IMR-90 (cell line): ENCODE results near the gene RRAGD. TPM values are rescaled to one million over a fixed set of nuclear protein-coding genes. Genes with fewer than 3 reads are reported as not detected.

Source experiments
- ATAC-seq: fragments of 200-7000 bp; cut with Tn5 transposase; 2 replicates; pipeline ENCODE4 v1.9.1; 2020; ENCODE audit warnings: low read depth, mild to moderate bottlenecking, moderate library complexity
- BruUV-seq: library from RNA; stranded (reverse); fragments of 400-500 nt; replicated peaks from 2 replicates; lab custom pipeline; 2021; lab: Mats Ljungman, UMichigan
- CTCF ChIA-PET: fragments of 300-600 bp; formaldehyde crosslinking; extraction: SDS; loops from one replicate; lab custom pipeline; 2021; ENCODE audit warnings: antibody characterized with exemption; lab: Yijun Ruan, JAX
- POLR2A ChIA-PET: fragments of 300-600 bp; sonication (Branson Sonifier 250); formaldehyde crosslinking; loops from one replicate; lab custom pipeline; 2022; ENCODE audit warnings: antibody characterized with exemption; ENCODE audit not compliant: unreplicated experiment; lab: Charles Lee
- DNase-seq: peaks from one replicate; pipeline ENCODE4 v3.0.0; 2013
- H2AFZ ChIP-seq: replicated peaks from 2 replicates; pipeline ENCODE3; 2013; ENCODE audit warnings: low read length, mild to moderate bottlenecking; ENCODE audit not compliant: poor library complexity
- H2AK5ac ChIP-seq: 2 replicates; pipeline ENCODE4 v1.6.1; 2013; ENCODE audit warnings: low read depth, low read length, inconsistent platforms
- H2AK9ac ChIP-seq: replicated peaks from 2 replicates; pipeline ENCODE3; 2013; ENCODE audit warnings: mild to moderate bottlenecking, low read depth, low read length, moderate library complexity; ENCODE audit not compliant: poor library complexity
- H2BK120ac ChIP-seq: 2 replicates; pipeline ENCODE4 v1.6.1; 2013; ENCODE audit warnings: low read depth, low read length, inconsistent platforms
- H2BK15ac ChIP-seq: 3 replicates; pipeline ENCODE4 v1.6.1; 2013; ENCODE audit warnings: low read depth, low read length, inconsistent platforms
- H2BK20ac ChIP-seq: 2 replicates; pipeline ENCODE4 v1.6.1; 2013; ENCODE audit warnings: low read depth, mild to moderate bottlenecking, inconsistent platforms, low read length, moderate library complexity
- H2BK5ac ChIP-seq: 2 replicates; pipeline ENCODE4 v1.6.1; 2013; ENCODE audit warnings: mild to moderate bottlenecking, low read depth, low read length, inconsistent platforms; ENCODE audit not compliant: poor library complexity, severe bottlenecking
- H3K14ac ChIP-seq: replicated peaks from 2 replicates; pipeline ENCODE4 v1.6.1; 2013; ENCODE audit warnings: low read depth, low read length, inconsistent platforms
- H3K18ac ChIP-seq: 2 replicates; pipeline ENCODE4 v1.6.1; 2013; ENCODE audit warnings: low read depth, low read length, control low read depth
- H3K23ac ChIP-seq: 2 replicates; pipeline ENCODE4 v1.6.1; 2013; ENCODE audit warnings: low read depth, low read length, inconsistent platforms
- H3K27ac ChIP-seq: 2 replicates; pipeline ENCODE4 v1.5.1; 2013; ENCODE audit warnings: mild to moderate bottlenecking, control low read depth, low read length; ENCODE audit not compliant: insufficient read depth
- H3K27me3 ChIP-seq: 2 replicates; pipeline ENCODE4 v1.6.1; 2013; ENCODE audit warnings: low read length; ENCODE audit not compliant: control insufficient read depth, insufficient read depth
- H3K36me3 ChIP-seq: 2 replicates; pipeline ENCODE4 v1.6.1; 2013; ENCODE audit warnings: low read length, mixed read lengths; ENCODE audit not compliant: control insufficient read depth, insufficient read depth
- H3K4ac ChIP-seq: 2 replicates; pipeline ENCODE4 v1.6.1; 2013; ENCODE audit warnings: low read depth, low read length, inconsistent platforms
- H3K4me1 ChIP-seq: 2 replicates; pipeline ENCODE4 v1.6.1; 2013; ENCODE audit warnings: low read length, mixed read lengths; ENCODE audit not compliant: control insufficient read depth, insufficient read depth
- H3K4me2 ChIP-seq: 2 replicates; pipeline ENCODE4 v1.6.1; 2013; ENCODE audit warnings: low read depth, mild to moderate bottlenecking, control low read depth, low read length, moderate library complexity
- H3K4me3 ChIP-seq: 2 replicates; pipeline ENCODE4 v1.5.1; 2013; ENCODE audit warnings: low read depth, mild to moderate bottlenecking, control low read depth, low read length, moderate library complexity; ENCODE audit not compliant: insufficient read depth
- H3K56ac ChIP-seq: 2 replicates; pipeline ENCODE4 v1.6.1; 2013; ENCODE audit warnings: low read length, inconsistent platforms; ENCODE audit not compliant: insufficient read depth; ENCODE audit errors: extremely low read depth
- H3K79me1 ChIP-seq, 2 experiments: 2 replicates each; pipeline ENCODE4 v1.6.1; 2013; ENCODE audit warnings: low read length in 2 of 2, inconsistent platforms in 1 of 2, low read depth in 1 of 2
- H3K9ac ChIP-seq: 2 replicates; pipeline ENCODE4 v1.6.1; 2013; ENCODE audit warnings: low read depth, low read length, control low read depth
- H3K9me1 ChIP-seq: 2 replicates; pipeline ENCODE4 v1.6.1; 2013; ENCODE audit warnings: low read length, inconsistent platforms; ENCODE audit not compliant: insufficient read depth
- H3K9me3 ChIP-seq: 2 replicates; pipeline ENCODE4 v1.6.1; 2013; ENCODE audit warnings: low read length; ENCODE audit not compliant: control insufficient read depth, insufficient read depth
- H4K20me1 ChIP-seq: 2 replicates; pipeline ENCODE4 v1.6.1; 2013; ENCODE audit warnings: low read length, inconsistent platforms; ENCODE audit not compliant: insufficient read depth
- H4K5ac ChIP-seq: 2 replicates; pipeline ENCODE4 v1.6.1; 2013; ENCODE audit warnings: mild to moderate bottlenecking, low read depth, low read length, control low read depth
- H4K8ac ChIP-seq, 2 experiments: 2 replicates each; pipeline ENCODE4 v1.6.1; 2013; ENCODE audit warnings: low read depth in 2 of 2, low read length in 2 of 2, control low read depth in 1 of 2, inconsistent platforms in 1 of 2
- H4K91ac ChIP-seq: 2 replicates; pipeline ENCODE4 v1.6.1; 2013; ENCODE audit warnings: low read depth, low read length, inconsistent platforms; ENCODE audit not compliant: insufficient read depth
- BHLHE40 ChIP-seq: fragments of 150-350 bp; IDR thresholded peaks from 2 replicates; pipeline ENCODE4 v1.6.1; 2016; ENCODE audit warnings: mild to moderate bottlenecking, low read depth, low read length
- CEBPB ChIP-seq: IDR thresholded peaks from 2 replicates; pipeline ENCODE4 v1.6.1; 2012; ENCODE audit warnings: low read depth, low read length, improper control_type of control experiment
- CHD1 ChIP-seq: IDR thresholded peaks from 2 replicates; pipeline ENCODE4 v1.6.1; 2012; ENCODE audit warnings: low read depth, low read length, improper control_type of control experiment
- CTCF ChIP-seq: conservative IDR thresholded peaks from 2 replicates; pipeline ENCODE4 v1.5.1; 2012; ENCODE audit warnings: mild to moderate bottlenecking, low read depth, low read length, improper control_type of control experiment
- FOS ChIP-seq: fragments of 150-350 bp; IDR thresholded peaks from 2 replicates; pipeline ENCODE4 v1.6.1; 2016; ENCODE audit warnings: low read depth, low read length
- MAFK ChIP-seq: IDR thresholded peaks from 2 replicates; pipeline ENCODE4 v1.6.1; 2012; ENCODE audit warnings: low read depth, low read length, improper control_type of control experiment
- MAZ ChIP-seq: IDR thresholded peaks from 2 replicates; pipeline ENCODE4 v1.6.1; 2012; ENCODE audit warnings: low read depth, mild to moderate bottlenecking, low read length, improper control_type of control experiment, moderate library complexity, borderline replicate concordance
- MXI1 ChIP-seq: IDR thresholded peaks from 2 replicates; pipeline ENCODE4 v1.6.1; 2012; ENCODE audit warnings: low read depth, mild to moderate bottlenecking, low read length, moderate library complexity, borderline replicate concordance
- NFE2L2 ChIP-seq: fragments of 150-350 bp; IDR thresholded peaks from 2 replicates; pipeline ENCODE4 v1.6.1; 2016; ENCODE audit warnings: low read depth, mild to moderate bottlenecking, low read length
- POLR2A ChIP-seq: IDR thresholded peaks from 2 replicates; pipeline ENCODE4 v1.6.1; 2012; ENCODE audit warnings: mild to moderate bottlenecking, low read depth, low read length
- RAD21 ChIP-seq: IDR thresholded peaks from 2 replicates; pipeline ENCODE4 v1.6.1; 2012; ENCODE audit warnings: low read length, improper control_type of control experiment
- RCOR1 ChIP-seq: IDR thresholded peaks from 2 replicates; pipeline ENCODE4 v1.6.1; 2012; ENCODE audit warnings: mild to moderate bottlenecking, low read length, improper control_type of control experiment; ENCODE audit not compliant: insufficient replicate concordance
- RFX5 ChIP-seq: IDR thresholded peaks from 2 replicates; pipeline ENCODE4 v1.8.0; 2012; ENCODE audit warnings: low read depth, mild to moderate bottlenecking, low read length, moderate library complexity
- SMC3 ChIP-seq: fragments of 150-350 bp; IDR thresholded peaks from 2 replicates; pipeline ENCODE4 v1.6.1; 2016; ENCODE audit warnings: low read depth, mild to moderate bottlenecking, antibody characterized with exemption, low read length, moderate library complexity
- WGBS, 2 experiments: methylation state at CpG; one replicate each; pipeline versions ENCODE4 v1.1.5 to v1.1.7; 2013; ENCODE audit warnings: missing lambda C conversion rate in 2 of 2; ENCODE audit not compliant: insufficient read length in 1 of 2; ENCODE audit errors: extremely low coverage in 2 of 2; 5-methylcytosine and 5-hydroxymethylcytosine counted together
- dilution Hi-C: fragments of 300-500 bp; cut with HindIII; formaldehyde crosslinking; loops from one replicate; pipeline ENCODE4 v1.14.3; 2018; ENCODE audit warnings: low sequenced_read_pairs; ENCODE audit not compliant: unreplicated experiment
- in situ Hi-C: fragments of 300-500 bp; cut with MboI; formaldehyde crosslinking; loops from 3 replicates; pipeline ENCODE4 v1.14.3; 2019; ENCODE audit warnings: low sequenced_read_pairs, inconsistent platforms, mixed read lengths
- intact Hi-C: fragments of 100-400 bp; cut with micrococcal nuclease; formaldehyde crosslinking; loops from 2 replicates; pipeline ENCODE4 v1.10.0; 2022
- polyA plus RNA-seq, 3 experiments: library from polyadenylated mRNA; depleted of rRNA; stranded (reverse); fragments of >200 nt; gene quantifications; 2 replicates each; pipeline ENCODE4 v1.2.3, GENCODE V29; 2012; ENCODE audit warnings: low replicate concordance in 1 of 3
- total RNA-seq: library from RNA; depleted of rRNA; stranded (reverse); fragments of >200 nt; gene quantifications from 2 replicates; pipeline ENCODE4 v1.2.3, GENCODE V29; 2012
- TF ChIP-seq, protein P1 (sequence below): fragments of 150-350 bp; IDR thresholded peaks from 2 replicates; pipeline ENCODE4 v1.6.1; 2016; ENCODE audit warnings: low read depth, mild to moderate bottlenecking, low read length, moderate library complexity, borderline replicate concordance
- TF ChIP-seq, protein P2 (sequence below): fragments of 150-350 bp; IDR thresholded peaks from 2 replicates; pipeline ENCODE4 v1.6.1; 2017; ENCODE audit warnings: mild to moderate bottlenecking, antibody characterized with exemption, low read length, low read depth

The RRAGD gene
- total and polyA plus RNA-seq, 2 of the 4 experiments (the other 2 are of a cell fraction) = not detected

GRCh38 chr6:89385846-89386245 lies 26.2 kb downstream of the RRAGD start:
- Histone ChIP-seq H3K27ac (no peak overlapping the region), H3K9me1 (no peaks in the 10 kb centered on the region), H2AFZ (no peak overlapping the region), H3K18ac (no peak overlapping the region), H4K20me1 (no peaks in the 10 kb centered on the region), H2AK5ac (no peak overlapping the region), H3K4me2 (no peak overlapping the region), H3K23ac (no peak overlapping the region), H3K36me3 (no peaks in the 10 kb centered on the region), H3K79me1 (no peaks in the 10 kb centered on the region), H4K8ac (no peak overlapping the region), H2BK120ac (no peak overlapping the region), H3K9me3 (no peaks in the 10 kb centered on the region), H3K4ac (no peak overlapping the region), H2AK9ac (no peak overlapping the region), H3K9ac (no peak overlapping the region), H3K4me3 (no peak overlapping the region), H2BK5ac (no peak overlapping the region), H4K91ac (no peak overlapping the region), H3K27me3 (peaks cover 2% of the 10 kb centered on the region), H3K56ac (no peak overlapping the region), H2BK15ac (no peak overlapping the region), H3K14ac (no peak overlapping the region), H2BK20ac (no peak overlapping the region), H4K5ac (no peak overlapping the region), H3K4me1 (no peaks in the 10 kb centered on the region)
- POLR2A ChIA-PET = no interaction called here
- dilution Hi-C loops (no loop called here), intact Hi-C loops (no loop called here), in situ Hi-C loops (no loop called here)
- CTCF ChIA-PET = interaction anchor here (1.1 kb wide), 1 partner anchor 14 kb away, joined by 4 read pairs; no protein-coding TSS in a partner anchor
- DNase-seq = no peak
- no CpG with 5 or more reads among the region's 7 CpGs for WGBS, 2 experiments
- TF ChIP-seq RCOR1 (no peak), FOS (no peak), RAD21 (no peak), NFE2L2 (no peak), SMC3 (no peak), CTCF (no peak), CEBPB (no peak), MXI1 (no peak), POLR2A (no peak), CHD1 (no peak), MAFK (no peak), BHLHE40 (no peak), MAZ (no peak), RFX5 (no peak)
- TF ChIP-seq, protein P1, sequence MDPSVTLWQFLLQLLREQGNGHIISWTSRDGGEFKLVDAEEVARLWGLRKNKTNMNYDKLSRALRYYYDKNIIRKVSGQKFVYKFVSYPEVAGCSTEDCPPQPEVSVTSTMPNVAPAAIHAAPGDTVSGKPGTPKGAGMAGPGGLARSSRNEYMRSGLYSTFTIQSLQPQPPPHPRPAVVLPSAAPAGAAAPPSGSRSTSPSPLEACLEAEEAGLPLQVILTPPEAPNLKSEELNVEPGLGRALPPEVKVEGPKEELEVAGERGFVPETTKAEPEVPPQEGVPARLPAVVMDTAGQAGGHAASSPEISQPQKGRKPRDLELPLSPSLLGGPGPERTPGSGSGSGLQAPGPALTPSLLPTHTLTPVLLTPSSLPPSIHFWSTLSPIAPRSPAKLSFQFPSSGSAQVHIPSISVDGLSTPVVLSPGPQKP = no peak
- TF ChIP-seq, protein P2, sequence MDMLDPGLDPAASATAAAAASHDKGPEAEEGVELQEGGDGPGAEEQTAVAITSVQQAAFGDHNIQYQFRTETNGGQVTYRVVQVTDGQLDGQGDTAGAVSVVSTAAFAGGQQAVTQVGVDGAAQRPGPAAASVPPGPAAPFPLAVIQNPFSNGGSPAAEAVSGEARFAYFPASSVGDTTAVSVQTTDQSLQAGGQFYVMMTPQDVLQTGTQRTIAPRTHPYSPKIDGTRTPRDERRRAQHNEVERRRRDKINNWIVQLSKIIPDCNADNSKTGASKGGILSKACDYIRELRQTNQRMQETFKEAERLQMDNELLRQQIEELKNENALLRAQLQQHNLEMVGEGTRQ = no peak
- BruUV-seq = no TSS peak
- no peak for ATAC-seq
